NCI-H82 treated with DMSO at 0.1 percent for 48 hours (cell line): Measurements from ENCODE around the gene CPED1.

ENCODE experiments used
- DNase-seq: peaks from one replicate; lab custom pipeline; 2025; ENCODE audit not compliant: unreplicated experiment; lab: John Stamatoyannopoulos, UW

Gene CPED1

DNA sequence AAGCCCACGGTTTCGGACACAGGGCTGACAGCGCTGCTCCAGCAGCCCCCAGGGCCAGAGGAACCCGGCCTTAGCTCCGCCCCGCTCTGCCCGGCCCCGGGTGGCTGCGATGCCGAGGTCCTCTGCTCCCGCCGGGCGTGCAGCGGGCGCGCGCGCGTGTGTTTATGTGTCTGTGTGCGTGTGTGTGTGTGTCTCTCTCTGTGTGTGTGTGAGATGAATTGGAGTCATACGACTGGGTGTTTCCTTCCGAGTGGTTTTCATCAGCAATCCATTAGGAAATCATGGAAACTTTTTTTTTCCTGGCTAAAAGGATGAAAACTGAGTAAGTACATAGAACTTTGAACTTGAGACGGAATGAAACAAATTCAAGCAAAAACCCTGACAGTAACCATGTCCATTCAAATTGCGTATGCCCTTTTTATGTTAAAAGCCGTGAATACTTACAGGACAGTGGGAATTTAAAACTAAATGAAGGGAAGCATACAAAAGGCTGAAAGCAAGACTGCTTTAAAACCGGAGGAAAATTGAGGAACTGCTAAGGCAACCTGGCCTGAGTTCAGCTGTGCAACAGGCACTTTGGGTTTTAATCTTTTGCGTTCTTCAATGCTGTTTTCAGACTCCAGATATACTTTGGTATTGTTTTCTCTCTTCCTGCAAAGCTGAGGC is at the start of gene CPED1:
Gene CPED1, plus strand, starts transcription at position 121 of the 666 bp plus-strand sequence. CDS start 911 bp downstream, outside the sequence.
- no peak for DNase-seq

DNA sequence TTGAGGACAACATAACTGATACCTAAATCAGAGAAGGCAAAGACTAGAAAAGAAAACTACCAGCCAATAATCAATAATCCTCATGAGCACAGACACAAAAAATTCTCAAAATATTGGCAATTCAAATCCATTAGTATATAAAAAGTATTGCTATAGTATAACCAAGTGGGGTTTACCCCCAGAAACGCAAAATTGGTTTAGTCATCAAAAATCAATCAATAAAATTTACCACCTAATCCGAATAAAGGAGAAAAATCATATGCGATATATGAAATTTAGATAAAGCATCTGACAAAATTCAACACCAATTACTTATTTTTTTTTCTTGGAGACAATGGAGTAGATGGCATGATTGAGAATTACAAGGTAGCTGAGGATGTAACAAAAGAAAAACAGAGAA is 49.2 kb upstream of the CPED1 start:
- no peak for DNase-seq

DNA sequence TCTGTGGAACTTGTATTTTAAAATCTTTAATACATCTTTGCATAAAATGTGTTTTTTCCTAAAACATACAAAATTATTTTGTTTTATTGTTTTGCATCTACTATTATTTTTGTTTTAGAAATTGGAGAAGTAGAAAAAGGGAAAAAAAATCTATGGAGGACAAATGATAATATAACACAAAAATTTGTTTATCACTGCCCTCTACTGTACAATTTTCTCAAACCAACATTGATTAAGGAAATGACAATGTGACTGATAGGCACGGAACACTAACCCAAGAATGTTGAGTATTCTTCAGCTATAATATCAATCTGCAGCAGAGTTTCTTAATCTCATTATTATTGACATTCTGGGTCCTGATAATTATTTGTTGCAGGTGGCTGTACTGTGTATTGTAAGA is 47.4 kb upstream of the CPED1 start:
- peak; percentile 22 for DNase-seq

DNA sequence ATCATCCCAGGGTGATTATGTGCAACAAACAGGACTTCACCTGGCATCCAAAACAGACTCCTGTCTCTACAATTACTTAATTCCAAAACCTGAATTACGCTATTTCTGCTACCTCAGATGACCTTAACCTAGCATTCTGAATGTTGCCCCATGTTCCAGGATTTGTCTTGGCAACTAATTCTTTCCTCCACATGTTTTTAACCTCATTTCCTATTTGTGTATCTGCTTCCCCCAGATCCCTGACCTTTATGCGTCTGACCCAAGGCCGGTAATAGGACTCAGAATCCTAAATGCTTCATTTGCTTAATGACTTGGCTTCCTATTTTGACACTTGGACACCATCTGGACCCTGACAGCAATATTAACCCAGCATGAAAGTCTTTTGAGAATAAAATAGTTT is 46.7 kb upstream of the CPED1 start:
- no peak for DNase-seq

DNA sequence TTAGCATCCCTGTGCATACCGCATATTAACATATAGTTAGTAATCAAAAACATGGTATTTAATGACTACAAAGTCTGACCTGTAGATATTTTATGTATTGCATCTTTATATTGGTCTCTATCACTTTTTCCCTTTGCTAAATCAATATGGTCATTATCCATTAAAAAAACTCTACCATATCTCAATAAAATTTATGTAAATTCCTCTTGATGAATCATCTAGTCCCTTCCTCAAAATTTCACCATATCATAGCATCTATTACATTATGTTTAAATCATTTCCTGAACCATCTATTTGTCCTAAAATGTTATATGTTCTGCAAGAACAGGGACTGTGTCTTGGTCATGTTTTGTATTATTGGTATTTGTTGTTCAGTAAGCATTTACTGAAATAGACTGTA is 45.6 kb upstream of the CPED1 start:
- DNase-seq = no peak

DNA sequence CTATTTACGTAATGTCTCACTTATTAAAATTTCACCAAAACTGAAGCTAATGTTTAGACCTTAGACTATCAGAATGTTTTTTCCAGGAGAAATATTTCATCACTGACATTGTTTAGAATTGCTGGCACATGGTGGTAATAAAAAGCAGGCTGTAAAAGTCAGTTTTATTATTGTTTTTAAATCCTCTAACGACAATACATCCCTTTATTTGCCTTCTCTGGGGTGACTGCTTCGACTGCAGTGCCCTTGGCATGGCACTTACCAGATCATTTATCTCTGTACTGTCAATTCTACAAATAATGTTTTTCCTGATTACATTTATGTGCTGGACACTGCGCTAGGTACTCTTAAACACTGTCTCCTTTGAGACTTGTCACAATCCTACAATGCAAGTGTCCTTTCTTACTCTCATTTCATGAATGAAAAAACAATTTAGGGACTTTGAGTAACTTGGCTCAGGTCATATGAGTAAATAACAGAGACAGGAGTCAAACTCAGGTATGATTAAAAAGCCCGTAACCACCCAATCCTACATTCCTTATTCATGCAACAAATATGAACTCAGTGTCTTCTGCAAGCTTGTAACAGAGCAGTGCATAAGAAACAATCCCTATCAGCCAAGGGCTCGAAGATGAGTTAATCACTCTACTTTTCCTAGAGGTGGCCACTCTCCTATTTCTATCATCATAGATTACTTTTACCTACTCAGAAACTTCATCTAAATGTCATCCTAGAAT is 43.5 kb upstream of the CPED1 start:
- no peak for DNase-seq

DNA sequence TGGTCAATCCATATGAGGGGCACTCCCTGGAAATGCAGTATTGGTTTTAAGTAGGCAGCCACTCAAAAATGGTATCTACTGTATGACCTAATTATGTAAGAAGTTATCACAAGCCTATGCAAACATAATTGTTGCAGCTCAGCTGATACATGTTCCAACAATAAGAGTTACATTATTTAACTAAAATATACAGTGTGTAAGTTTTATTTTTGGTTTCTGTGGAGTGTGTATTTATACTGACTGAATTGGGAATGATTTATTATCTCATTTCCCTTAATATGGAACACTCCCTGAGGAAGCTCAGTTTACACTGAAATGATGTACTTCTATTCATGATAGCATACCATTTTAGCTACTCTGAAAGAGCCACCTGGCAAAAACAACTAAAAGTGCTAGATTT is 40.5 kb upstream of the CPED1 start:
- DNase-seq = no peak

DNA sequence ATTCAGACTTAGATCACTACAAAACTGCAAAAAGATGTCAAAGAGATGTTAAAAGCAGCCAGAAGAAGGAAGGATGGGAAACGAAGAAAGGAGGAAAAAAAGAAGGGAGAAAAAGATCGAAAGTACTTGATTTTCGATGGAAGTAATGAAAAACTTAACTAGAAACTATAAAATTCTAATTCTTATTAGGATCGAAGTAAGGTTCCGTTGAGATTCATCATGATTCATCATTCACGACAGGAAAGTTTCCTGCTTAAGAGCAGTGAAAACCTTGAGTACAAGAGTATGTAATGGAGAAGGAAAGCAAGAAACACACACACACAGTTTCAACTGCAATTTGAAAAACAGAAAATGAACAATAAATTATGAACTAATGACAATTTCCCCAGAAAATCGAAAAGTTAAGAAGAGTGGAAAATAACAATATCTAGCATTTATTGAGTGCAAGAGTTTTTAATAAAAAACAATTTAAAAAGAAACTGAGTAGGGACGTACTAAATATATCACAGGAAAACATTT is 39.1 kb upstream of the CPED1 start:
- DNase-seq = no peak

DNA sequence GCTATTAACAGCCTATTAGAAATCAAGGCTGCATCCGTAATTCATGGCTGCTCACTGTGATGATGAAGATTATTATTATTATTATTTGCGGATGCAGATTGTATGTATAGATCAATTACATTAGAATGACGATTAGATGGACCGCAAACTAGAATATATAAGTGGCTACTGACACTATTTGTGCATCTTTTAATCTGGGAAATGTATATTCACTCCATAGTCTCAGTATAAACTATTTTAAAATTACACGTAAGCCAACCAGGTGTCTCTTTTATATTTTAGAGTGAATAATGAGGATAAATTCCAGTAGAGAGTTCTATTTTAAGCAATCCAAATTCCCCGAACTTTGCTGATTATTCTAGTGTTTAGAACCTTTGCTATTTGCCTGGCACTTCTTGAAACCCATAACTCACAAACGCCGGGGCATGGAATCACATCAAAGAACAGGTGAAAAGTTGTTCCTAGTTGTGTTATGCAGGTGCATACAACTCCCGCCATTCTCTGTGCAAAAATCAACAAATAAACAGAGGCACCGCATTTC is 38.4 kb upstream of the CPED1 start:
- DNase-seq = no peak

DNA sequence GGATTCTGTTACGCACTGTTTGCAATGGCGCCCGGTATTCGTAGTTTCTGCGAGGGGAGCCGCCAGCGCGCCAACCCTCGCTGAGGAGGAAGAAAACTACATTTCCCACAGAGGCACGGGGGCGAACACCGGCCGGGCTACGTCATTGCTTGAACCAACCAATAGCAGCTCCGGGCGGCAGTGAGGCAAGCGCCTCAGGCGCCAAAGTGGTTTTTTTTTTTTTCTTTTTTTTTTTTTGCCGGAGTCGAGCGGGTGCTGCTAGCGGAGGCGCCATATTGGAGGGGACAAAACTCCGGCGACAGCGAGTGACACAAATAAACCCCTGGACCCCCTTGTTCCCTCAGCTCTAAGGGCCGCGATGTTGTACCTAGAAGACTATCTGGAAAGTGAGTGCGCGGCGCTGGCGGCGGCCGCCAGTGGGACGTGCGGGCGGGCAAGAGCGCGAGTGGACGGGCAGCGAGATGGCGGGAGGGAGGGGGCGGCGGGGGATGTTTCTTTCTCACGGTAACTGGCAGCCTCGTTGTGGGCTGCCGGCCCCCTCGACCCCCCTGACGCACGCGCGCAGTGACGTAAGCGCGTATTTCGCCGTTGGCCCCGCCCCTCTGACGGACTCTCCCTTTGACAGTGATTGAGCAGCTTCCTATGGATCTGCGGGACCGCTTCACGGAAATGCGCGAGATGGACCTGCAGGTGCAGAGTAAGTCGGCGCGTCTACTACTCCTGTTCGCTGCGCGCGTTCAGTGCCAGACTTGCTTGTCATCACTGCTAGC is 37.8 kb upstream of the CPED1 start, which contains the start of gene ING3:
Gene ING3, plus strand, starts transcription at position 239 of the 770 bp plus-strand sequence. Its CDS starts 120 bp downstream, at position 359.
- peak; percentile 94 for DNase-seq

DNA sequence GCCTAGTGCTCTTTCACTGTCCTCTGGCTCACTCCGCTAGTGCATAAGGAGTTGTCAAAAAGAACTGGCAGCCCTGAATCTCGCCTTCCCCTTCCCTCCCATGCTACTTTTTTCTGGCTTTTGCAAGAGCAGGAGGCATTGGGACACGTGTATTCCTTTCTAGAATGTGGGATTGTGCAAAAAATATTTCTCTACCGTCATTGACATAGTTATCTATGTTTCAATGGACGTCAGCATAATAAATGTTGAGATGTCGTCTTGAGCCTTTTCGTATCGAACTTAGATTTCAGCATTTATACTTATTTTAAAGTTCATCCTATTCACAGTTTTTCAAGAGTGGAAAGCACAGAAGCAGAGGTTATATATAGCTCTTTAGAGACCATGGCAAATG is 37.2 kb upstream of the CPED1 start:
- no peak for DNase-seq

DNA sequence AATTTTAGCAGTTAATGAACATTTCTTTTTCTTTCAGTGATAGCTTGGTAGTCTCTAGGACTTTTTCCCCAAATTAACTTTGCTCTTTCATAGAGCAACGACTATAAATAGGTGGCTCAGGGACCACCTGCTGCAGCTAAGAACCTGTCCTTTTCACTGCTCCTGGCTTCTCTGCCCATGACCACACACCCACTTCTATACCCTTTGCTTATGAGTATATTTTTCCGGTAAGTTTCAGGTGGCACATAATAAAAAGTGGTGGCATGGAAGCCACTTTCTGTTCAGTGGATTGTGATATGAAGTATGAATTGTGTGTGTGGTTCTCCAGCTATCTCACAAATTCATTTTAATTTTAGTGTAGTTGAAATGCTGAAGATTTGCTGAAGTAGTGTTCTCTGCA is 36.7 kb upstream of the CPED1 start:
- no peak for DNase-seq

DNA sequence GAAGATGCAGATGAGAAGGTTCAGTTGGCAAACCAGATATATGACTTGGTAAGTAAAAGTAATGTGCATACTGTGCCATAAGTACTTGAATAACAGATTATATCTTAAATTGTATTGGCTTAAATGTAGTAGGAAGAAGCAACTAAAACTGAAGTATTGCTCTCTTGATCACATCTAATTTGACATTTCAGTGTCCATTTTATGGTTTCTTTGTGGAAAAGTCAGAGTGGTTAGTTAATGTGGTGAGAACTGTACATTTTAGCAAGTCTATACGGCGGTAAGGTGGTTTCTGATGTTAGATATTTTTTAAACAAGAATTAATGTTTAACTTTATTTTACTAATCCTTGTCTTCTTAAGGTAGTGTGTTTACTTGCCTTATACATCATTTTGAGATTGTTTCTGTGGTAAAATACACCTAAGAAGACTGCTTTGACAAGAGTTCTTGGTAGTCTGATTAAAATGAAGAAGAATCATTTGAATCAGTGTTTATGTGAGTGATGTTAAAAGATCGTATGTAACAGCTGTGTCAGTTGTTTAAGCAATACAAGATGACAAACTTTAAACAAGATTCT is 32.8 kb upstream of the CPED1 start:
- DNase-seq = no peak

DNA sequence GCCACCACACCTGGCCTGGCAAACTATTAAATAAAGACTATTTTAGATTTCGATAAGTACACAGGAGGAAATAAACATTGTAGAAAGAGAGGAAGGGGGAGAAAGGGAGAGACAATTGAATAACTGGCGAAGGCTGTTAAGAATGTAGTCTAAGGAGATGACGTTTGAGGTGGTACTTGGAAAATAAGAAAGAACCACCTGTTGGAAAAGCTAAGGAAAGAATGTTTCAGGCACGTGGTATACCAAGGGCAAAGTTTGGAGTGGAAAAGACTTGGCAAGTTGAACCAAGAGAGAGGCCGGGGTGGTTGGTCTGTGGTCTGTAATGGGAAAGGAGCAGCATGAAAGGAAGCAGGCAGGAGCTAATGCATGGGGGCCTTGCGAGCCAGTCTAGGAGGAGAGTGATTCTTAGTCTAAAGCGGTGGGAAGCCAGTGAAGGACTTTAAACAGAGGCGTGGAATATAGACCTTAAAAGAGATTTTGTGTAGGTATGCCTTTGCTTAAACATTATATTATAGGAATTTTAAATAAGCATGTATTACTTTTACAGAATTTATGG is 28.5 kb upstream of the CPED1 start:
- DNase-seq = no peak

DNA sequence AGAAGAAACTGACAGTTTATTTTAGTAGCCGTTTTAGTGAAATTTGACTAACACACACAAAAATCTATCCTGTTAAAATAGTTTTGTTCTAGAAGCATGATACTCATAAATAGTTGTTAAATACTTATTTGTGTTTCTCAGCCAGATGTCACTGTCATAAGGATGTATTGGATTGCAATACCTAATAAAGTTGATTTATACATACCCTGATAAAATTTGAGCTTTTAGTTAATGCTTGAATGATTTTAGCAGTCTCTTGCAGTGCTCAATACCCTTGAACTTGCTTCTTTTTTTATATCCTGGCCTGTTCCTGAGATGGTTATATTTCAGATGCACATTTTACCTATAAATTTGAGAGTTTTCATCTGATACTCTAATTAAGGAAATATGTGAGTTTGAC is 27.8 kb upstream of the CPED1 start:
- no peak for DNase-seq

DNA sequence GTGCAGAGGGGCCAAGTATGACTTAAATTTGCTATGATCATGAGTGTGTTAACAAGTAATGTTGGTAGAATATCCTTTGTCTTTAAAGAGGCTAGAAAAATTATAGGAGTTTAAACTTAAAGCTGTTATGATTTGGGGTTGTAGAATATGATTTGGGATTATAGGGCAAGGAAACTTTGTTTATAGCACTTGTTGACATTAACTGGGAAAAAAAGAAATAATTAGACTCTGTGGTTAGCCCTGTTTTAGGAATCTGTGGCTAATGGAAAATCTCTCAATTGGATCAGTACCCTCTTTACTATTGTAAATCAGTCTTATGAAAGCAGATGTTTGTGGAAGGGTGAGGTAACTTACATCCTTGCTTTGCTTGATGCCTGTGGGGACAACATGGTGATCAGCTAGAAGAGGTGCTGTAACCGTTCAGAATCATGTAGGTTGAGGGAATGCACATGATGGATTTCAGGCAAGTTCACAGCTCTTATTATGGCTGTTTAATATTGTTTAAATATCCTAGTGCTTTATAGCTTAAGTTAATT is 26.8 kb upstream of the CPED1 start:
- peak; percentile 65 for DNase-seq

DNA sequence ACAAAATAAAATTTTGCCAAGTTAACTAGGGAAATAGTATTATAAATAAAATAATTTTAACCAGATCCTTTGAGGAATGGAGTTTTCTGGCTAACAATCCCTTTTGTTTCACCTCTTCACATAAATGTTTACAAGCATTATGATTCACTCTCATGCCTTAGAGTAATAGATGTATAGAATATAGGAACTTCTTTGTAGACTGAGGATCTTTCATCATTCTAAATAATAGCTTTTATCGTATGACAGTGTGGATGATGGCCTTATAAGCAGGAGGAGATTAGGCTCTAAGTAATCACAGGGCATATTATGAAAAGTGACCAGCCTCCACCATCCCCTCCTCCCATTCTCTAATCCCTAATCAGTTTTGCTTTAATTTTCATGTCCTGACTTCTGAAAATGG is 24.4 kb upstream of the CPED1 start:
- no peak for DNase-seq

DNA sequence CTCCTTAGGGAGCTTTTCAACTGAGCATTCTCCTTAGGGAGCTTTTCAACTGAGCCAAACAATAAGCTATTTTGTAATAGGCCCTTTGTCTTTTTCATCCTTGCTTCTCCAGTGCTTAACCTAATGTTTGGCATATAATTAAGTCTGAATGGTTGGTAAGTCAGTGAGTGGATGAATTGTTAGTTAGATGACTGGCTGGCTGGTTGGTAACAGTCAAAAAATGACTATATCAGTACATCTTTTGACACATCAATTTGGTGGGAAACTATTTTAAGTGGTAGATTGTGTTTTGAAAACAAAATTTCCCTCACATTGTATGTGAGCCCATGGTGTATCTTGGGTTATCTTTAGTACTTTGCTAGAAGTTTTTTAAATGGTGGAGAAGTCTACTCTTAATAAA is 21.6 kb upstream of the CPED1 start:
- no peak for DNase-seq

DNA sequence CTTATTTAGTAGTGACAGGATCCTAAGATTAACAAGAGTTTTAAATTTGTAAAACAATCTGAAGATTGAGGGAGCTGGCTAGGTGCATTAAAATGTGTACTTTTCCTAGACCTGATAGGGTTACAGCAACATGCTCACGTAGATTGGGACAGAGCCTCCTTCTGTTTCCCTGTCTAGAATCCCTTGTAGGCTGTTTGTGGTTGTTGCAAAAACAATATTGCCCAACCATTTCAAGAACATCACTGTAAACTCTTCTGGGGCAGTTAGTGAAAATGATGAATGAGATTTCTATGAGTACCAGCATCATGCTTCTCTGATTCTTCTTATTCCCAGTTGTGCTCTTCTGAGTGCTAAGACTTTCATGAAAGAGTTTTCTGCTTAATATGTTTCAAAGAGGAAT is 14.7 kb upstream of the CPED1 start:
- DNase-seq = no peak

DNA sequence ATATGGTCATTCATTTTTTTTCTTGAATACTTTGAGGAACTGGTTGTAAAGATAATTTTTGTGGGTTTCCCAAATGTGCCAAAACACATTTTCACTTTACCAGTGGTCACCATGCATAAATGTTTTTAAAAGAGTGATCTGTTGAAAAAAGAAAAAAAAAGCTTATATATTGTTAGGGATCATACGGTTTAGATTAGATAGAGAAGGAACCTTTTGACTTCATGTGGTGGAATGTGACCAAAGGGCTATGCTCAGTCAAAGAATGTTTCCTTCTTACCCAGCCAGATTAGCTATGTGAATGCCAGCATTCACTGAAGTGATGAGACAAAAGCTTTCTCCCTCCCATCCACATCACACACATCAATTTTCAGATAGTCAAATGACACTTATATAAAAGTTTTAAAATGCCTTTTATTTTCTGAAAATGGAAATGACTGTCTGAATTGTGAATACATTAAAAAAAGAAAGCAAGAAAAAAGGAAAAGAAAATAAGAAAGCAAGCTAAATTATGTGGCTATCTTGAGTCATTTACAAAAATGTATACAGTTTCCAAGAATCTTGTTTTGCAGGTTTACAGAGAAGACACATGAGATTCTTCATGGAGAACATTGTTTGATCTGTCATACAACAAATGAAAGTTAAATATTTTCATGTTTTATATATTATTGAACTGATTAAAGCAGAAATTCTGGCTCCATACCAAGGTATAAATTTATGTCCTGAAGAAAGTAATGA is 8.6 kb upstream of the CPED1 start:
- no peak for DNase-seq
